K562 (cell line): ENCODE data around the gene SMIM30. TPM values are rescaled to one million over a fixed set of nuclear protein-coding genes. Genes with fewer than 3 reads are reported as not detected.
A peak's percentile ranks its signal among the peaks of the same experiment; 100 is the strongest.

ENCODE experiments used
- ARNT ChIP-seq, 2 experiments: fragments of 450-650 bp; IDR thresholded peaks; 2 replicates each; pipeline ENCODE4 v1.6.1; 2016; ENCODE audit warnings: mild to moderate bottlenecking in 1 of 2
- CEBPG ChIP-seq, 3 experiments: fragments of 200-800 bp in 1 of 3; sonication (Bioruptor generic) in 1 of 3; sonication (generic) in 1 of 3; formaldehyde crosslinking in 1 of 3; IDR thresholded peaks in 2 of 3; conservative IDR thresholded peaks in 1 of 3; 2 replicates each; pipeline versions ENCODE4 v1.6.1 to v1.8.0; 2016 to 2022; ENCODE audit warnings: missing compliant biosample characterization in 2 of 3, missing genetic modification characterization in 2 of 3, mild to moderate bottlenecking in 1 of 3, missing genetic modification reagents in 1 of 3
- CXXC5 ChIP-seq: fragments of 250-450 bp; sonication (Bioruptor Pico); IDR thresholded peaks from 2 replicates; pipeline ENCODE4 v1.8.0; 2022; ENCODE audit warnings: inconsistent platforms, mild to moderate bottlenecking, moderate library complexity
- E4F1 ChIP-seq: fragments of 250-450 bp; sonication (Bioruptor Pico); IDR thresholded peaks from 2 replicates; pipeline ENCODE4 v1.5.0; 2021; ENCODE audit warnings: mild to moderate bottlenecking, borderline replicate concordance
- ETV6 ChIP-seq, 3 experiments: fragments of 150-350 bp in 1 of 3; sonication (generic) in 1 of 3; formaldehyde crosslinking in 1 of 3; IDR thresholded peaks; 2 replicates each; pipeline versions ENCODE4 v1.6.1 to v1.8.0; 2014 to 2022; ENCODE audit warnings: borderline replicate concordance in 2 of 3, low read depth in 2 of 3, antibody characterized with exemption in 1 of 3, low read length in 1 of 3, mild to moderate bottlenecking in 1 of 3, missing genetic modification reagents in 1 of 3
- GATA2 ChIP-seq: sonication (generic); formaldehyde crosslinking; IDR thresholded peaks from 2 replicates; pipeline ENCODE4 v1.4.0; 2020; ENCODE audit warnings: mild to moderate bottlenecking, missing genetic modification reagents
- MCM7 ChIP-seq, 2 experiments: fragments of 450-650 bp; IDR thresholded peaks; 2 replicates each; pipeline ENCODE4 v1.6.1; 2016 to 2018
- MLLT1 ChIP-seq, 2 experiments: fragments of 450-650 bp; IDR thresholded peaks; 2 replicates each; pipeline ENCODE4 v1.6.1; 2016
- MTA2 ChIP-seq: fragments of 450-650 bp; IDR thresholded peaks from 2 replicates; pipeline ENCODE4 v1.6.1; 2016; ENCODE audit warnings: low read depth
- MTA3 ChIP-seq: fragments of 450-650 bp; formaldehyde crosslinking; IDR thresholded peaks from 2 replicates; pipeline ENCODE4 v1.6.1; 2017; ENCODE audit warnings: mild to moderate bottlenecking, borderline replicate concordance
- PHB2 ChIP-seq: fragments of 450-650 bp; IDR thresholded peaks from 2 replicates; pipeline ENCODE4 v1.6.1; 2017; ENCODE audit warnings: low read depth
- PHF8 ChIP-seq: fragments of 200-600 bp; sonication (generic); IDR thresholded peaks from 2 replicates; pipeline ENCODE4 v1.6.1; 2012; ENCODE audit warnings: mixed run types, mild to moderate bottlenecking, inconsistent platforms, low read length, moderate library complexity, borderline replicate concordance
- RBM15 ChIP-seq: fragments of 200-400 bp; formaldehyde crosslinking; IDR thresholded peaks from 2 replicates; pipeline ENCODE4 v1.6.1; 2018; ENCODE audit warnings: mild to moderate bottlenecking, low read length, moderate library complexity; ENCODE audit not compliant: insufficient read depth
- SNIP1 ChIP-seq: fragments of 450-650 bp; IDR thresholded peaks from 2 replicates; pipeline ENCODE4 v1.7.1; 2017; ENCODE audit warnings: low read depth, mild to moderate bottlenecking
- SOX6 ChIP-seq: fragments of 450-650 bp; IDR thresholded peaks from 2 replicates; pipeline ENCODE4 v1.6.1; 2014; ENCODE audit warnings: mild to moderate bottlenecking
- TEAD2 ChIP-seq: fragments of 450-650 bp; IDR thresholded peaks from 2 replicates; pipeline ENCODE4 v1.6.1; 2016; ENCODE audit warnings: missing genetic modification characterization, control low read depth, missing compliant biosample characterization
- TFAP4 ChIP-seq: sonication (generic); formaldehyde crosslinking; IDR thresholded peaks from 2 replicates; pipeline ENCODE4 v1.8.0; 2022; ENCODE audit warnings: missing genetic modification reagents, mild to moderate bottlenecking, moderate library complexity, borderline replicate concordance
- TRIM24 ChIP-seq, 2 experiments: fragments of 450-650 bp; IDR thresholded peaks; 2 replicates each; pipeline ENCODE4 v1.6.1; 2016
- YY1 ChIP-seq, 3 experiments: IDR thresholded peaks; 2 replicates each; pipeline ENCODE4 v1.6.1; 2011; ENCODE audit warnings: low read length in 2 of 3, mild to moderate bottlenecking in 2 of 3, moderate library complexity in 2 of 3, borderline replicate concordance in 1 of 3, control low read depth in 1 of 3, low read depth in 1 of 3; ENCODE audit not compliant: insufficient read depth in 3 of 3, insufficient replicate concordance in 2 of 3, control insufficient read depth in 1 of 3, insufficient read length in 1 of 3; ENCODE audit errors: extremely low read depth in 1 of 3
- ZNF444 ChIP-seq: fragments of 250-450 bp; sonication (Bioruptor Pico); IDR thresholded peaks from 2 replicates; pipeline ENCODE4 v1.4.0; 2020; ENCODE audit warnings: mild to moderate bottlenecking, moderate library complexity
- ZNF584 ChIP-seq: fragments of 200-800 bp; sonication (Bioruptor generic); IDR thresholded peaks from 2 replicates; pipeline ENCODE4 v1.6.1; 2016; ENCODE audit warnings: low read depth, mild to moderate bottlenecking, missing genetic modification characterization, missing compliant biosample characterization
- ZNF79 ChIP-seq: fragments of 250-450 bp; sonication (Bioruptor Pico); IDR thresholded peaks from 2 replicates; pipeline ENCODE4 v1.4.0; 2020; ENCODE audit warnings: low read depth, mild to moderate bottlenecking, moderate library complexity
- polyA plus RNA-seq, 8 experiments: library from polyadenylated mRNA; depleted of rRNA in 4 of 8; stranded (reverse) in 5 of 8; unstranded in 3 of 8; fragments of >200 nt; fragmentation: Nextera tagmentation in 2 of 8; fragmentation: Illumina TruSeq in 1 of 8; extraction: Ambion mirVana in 2 of 8; extraction: Trizol in 1 of 8; gene quantifications; 2 replicates each; pipeline versions ENCODE4 v1.2.1 to v1.2.3, GENCODE V29; 2011 to 2014; ENCODE audit warnings: inconsistent platforms in 1 of 8, missing spikeins in 1 of 8
- total RNA-seq, 7 experiments: library from RNA; depleted of rRNA in 6 of 7; stranded (reverse); fragments of >200 nt in 6 of 7; fragmentation: Illumina TruSeq in 2 of 7; extraction: Trizol in 2 of 7; gene quantifications; 2 replicates each; pipeline versions ENCODE4 v1.2.1 to v1.2.3, GENCODE V29; 2011 to 2021; ENCODE audit warnings: low replicate concordance in 1 of 7

SMIM30 gene
- total and polyA plus RNA-seq, 9 of the 15 experiments (the other 6 are each of a cell fraction or from before 2014, with no cell fraction given): 161 to 891 (median 316) TPM

GRCh38 chr7:113142385-113143119 is 24.2 kb upstream of the SMIM30 start (continued):
- no peak for TF ChIP-seq E4F1 (CRISPR knock-in tag)
- peak; percentile 75 for TF ChIP-seq SOX6
- peak; percentile 67 to 80; a peak in 3 of 4 replicates for TF ChIP-seq ARNT (IDR thresholded peaks at IDR 0.05)
- TF ChIP-seq RBM15: no peak
- TF ChIP-seq ETV6 (IDR thresholded peaks at IDR 0.05; ENCODE audit: borderline replicate concordance in 1 of 2, low read depth in 2 of 2, low read length in 1 of 2): peak in 1 of 2 experiments; percentile 55; a peak in 1 of 4 replicates
- TF ChIP-seq ETV6 (CRISPR knock-in tag; IDR thresholded peaks at IDR 0.05; ENCODE audit: borderline replicate concordance): no peak
- TF ChIP-seq TRIM24 (IDR thresholded peaks at IDR 0.05): peak; percentile 73 to 82; a peak in 3 of 4 replicates
- TF ChIP-seq TEAD2 (tag): no peak
- TF ChIP-seq CXXC5 (CRISPR knock-in tag): peak; percentile 34; the same call in 1 of the 2 replicates
- TF ChIP-seq MTA3: peak; percentile 64
- peak; percentile 60; the same call in 1 of the 2 replicates for TF ChIP-seq GATA2 (CRISPR knock-in tag)
- TF ChIP-seq ZNF444: no peak
- peak; percentile 69 for TF ChIP-seq CEBPG (CRISPR knock-in tag; IDR thresholded peaks at IDR 0.05)
- TF ChIP-seq CEBPG (tag; conservative IDR thresholded peaks at IDR 0.05 in 1 of 2, IDR thresholded peaks at IDR 0.05 in 1 of 2): peak; percentile 86 to 88
- no peak for TF ChIP-seq ZNF79
- no peak; the same call in 1 of the 2 replicates for TF ChIP-seq ZNF584
- no peak for TF ChIP-seq MCM7 (IDR thresholded peaks at IDR 0.05)
- peak; percentile 77 for TF ChIP-seq MTA2
- TF ChIP-seq YY1 (IDR thresholded peaks at IDR 0.05; ENCODE audit: borderline replicate concordance in 1 of 3, control insufficient read depth in 1 of 3, extremely low read depth in 1 of 3, insufficient read depth in 3 of 3, insufficient read length in 1 of 3, insufficient replicate concordance in 2 of 3, low read depth in 1 of 3, low read length in 2 of 3): no peak
- TF ChIP-seq PHB2: peak; percentile 67; the same call in 1 of the 2 replicates
- TF ChIP-seq TFAP4 (CRISPR knock-in tag): peak; percentile 29; the same call in 1 of the 2 replicates
- peak in 1 of 2 experiments; percentile 54; a peak in 1 of 4 replicates for TF ChIP-seq MLLT1 (IDR thresholded peaks at IDR 0.05)
- no peak for TF ChIP-seq SNIP1
- no peak for TF ChIP-seq PHF8
